HG02642 (cell line): ENCODE results near the gene TAS2R13.

Experiments used
- ATAC-seq: cut with Tn5 transposase; IDR thresholded peaks from one replicate; pipeline ENCODE4 v1.9.1; 2021; ENCODE audit warnings: mild to moderate bottlenecking; ENCODE audit not compliant: unreplicated experiment, poor library complexity

The TAS2R13 gene

GRCh38 chr12:10884086-10884725 lies 25.2 kb downstream of the TAS2R13 start, which contains the start of gene PRH1:
Gene PRH1, minus strand, starts transcription at chr12:10884255. Its CDS starts 38 bp downstream, at chr12:10884217.
- no peak for ATAC-seq

GRCh38 chr12:10873378-10873777 lies 36.0 kb downstream of the TAS2R13 start:
- no peak for ATAC-seq

GRCh38 chr12:10867381-10867780 lies 42.0 kb downstream of the TAS2R13 start:
- no peak for ATAC-seq

- ATAC-seq, result no peak
Observed at GRCh38 chr12:10863512-10864218, 45.7 kb downstream of the TAS2R13 start.

GRCh38 chr12:10861366-10861765 lies 48.0 kb downstream of the TAS2R13 start:
- no peak for ATAC-seq
